MCF 10A (cell line): ENCODE measurements around the gene TUBGCP3. TPM values are rescaled to one million over a fixed set of nuclear protein-coding genes. Genes with fewer than 3 reads are reported as not detected.

Experiments
- BruUV-seq: library from RNA; stranded (reverse); fragments of 400-500 nt; replicated peaks from 2 replicates; lab custom pipeline; 2021; lab: Mats Ljungman, UMichigan
- CTCF ChIA-PET: fragments of 300-600 bp; sonication (Branson Sonifier 250); formaldehyde crosslinking; extraction: SDS; loops from one replicate; lab custom pipeline; 2021; ENCODE audit warnings: antibody characterized with exemption, inconsistent platforms; lab: Yijun Ruan, JAX
- POLR2A ChIA-PET: fragments of 300-600, 350-650 bp; sonication (Branson Sonifier 250); formaldehyde crosslinking; extraction: SDS; loops from one replicate; lab custom pipeline; 2020; ENCODE audit warnings: antibody characterized with exemption, inconsistent platforms; lab: Yijun Ruan, JAX
- DNase-seq: peaks from one replicate; pipeline ENCODE4 v3.0.0-alpha.2; 2018; ENCODE audit not compliant: unreplicated experiment
- H3K27ac Mint-ChIP-seq: one replicate; pipeline ENCODE4 v1.8.0; 2022; ENCODE audit warnings: mild to moderate bottlenecking, low read depth, mixed read lengths; ENCODE audit not compliant: unreplicated experiment
- H3K27me3 Mint-ChIP-seq: one replicate; pipeline ENCODE4 v1.8.0; 2022; ENCODE audit warnings: mixed read lengths; ENCODE audit not compliant: insufficient read depth, unreplicated experiment
- H3K36me3 Mint-ChIP-seq: one replicate; pipeline ENCODE4 v1.8.0; 2022; ENCODE audit warnings: mild to moderate bottlenecking, moderate library complexity, mixed read lengths; ENCODE audit not compliant: insufficient read depth, unreplicated experiment
- H3K4me1 Mint-ChIP-seq: one replicate; pipeline ENCODE4 v1.8.0; 2022; ENCODE audit warnings: mixed read lengths; ENCODE audit not compliant: insufficient read depth, unreplicated experiment
- H3K4me3 Mint-ChIP-seq: one replicate; pipeline ENCODE4 v1.8.0; 2022; ENCODE audit warnings: mild to moderate bottlenecking, moderate library complexity, mixed read lengths; ENCODE audit not compliant: unreplicated experiment
- H3K9me3 Mint-ChIP-seq: one replicate; pipeline ENCODE4 v1.8.0; 2022; ENCODE audit warnings: mixed read lengths; ENCODE audit not compliant: unreplicated experiment
- CTCF ChIP-seq: fragments of 200-600 bp; IDR thresholded peaks from one replicate; pipeline ENCODE4 v1.8.0; 2022; ENCODE audit warnings: antibody characterized with exemption, mild to moderate bottlenecking; ENCODE audit not compliant: unreplicated experiment
- intact Hi-C: fragments of 100-400 bp; cut with micrococcal nuclease; formaldehyde crosslinking; loops from 2 replicates; pipeline ENCODE4 v1.14.1; 2022
- total RNA-seq: library from RNA; stranded (reverse); gene quantifications from 2 replicates; pipeline ENCODE4 v1.2.3, GENCODE V29; 2022

Gene TUBGCP3
- total RNA-seq, 1 experiment from 2014 or later: 35.7 TPM

DNA sequence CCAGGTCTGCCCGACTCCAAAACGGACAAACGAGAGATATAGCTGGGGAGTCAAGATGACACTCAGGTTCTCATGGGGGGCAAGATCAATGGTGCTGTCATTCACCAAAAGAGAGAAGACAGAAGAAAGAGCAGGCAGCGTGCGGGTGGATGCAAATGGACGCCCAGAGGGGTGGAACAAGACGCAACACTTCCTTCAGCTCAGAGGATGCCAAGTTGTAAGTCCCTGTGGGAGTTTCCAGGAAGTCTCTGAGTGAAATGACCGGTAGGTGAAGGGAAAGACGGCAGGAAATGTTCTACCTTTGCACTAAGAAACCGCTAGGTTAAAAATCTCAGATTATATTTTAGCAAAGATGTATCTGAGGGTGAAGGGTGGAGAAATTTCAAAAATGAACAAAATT is 26.5 kb downstream of the TUBGCP3 start:
- no TSS peak for BruUV-seq
- Mint-ChIP-seq H3K27ac (no peak overlapping the region), H3K9me3 (no peaks in the 10 kb centered on the region)

DNA sequence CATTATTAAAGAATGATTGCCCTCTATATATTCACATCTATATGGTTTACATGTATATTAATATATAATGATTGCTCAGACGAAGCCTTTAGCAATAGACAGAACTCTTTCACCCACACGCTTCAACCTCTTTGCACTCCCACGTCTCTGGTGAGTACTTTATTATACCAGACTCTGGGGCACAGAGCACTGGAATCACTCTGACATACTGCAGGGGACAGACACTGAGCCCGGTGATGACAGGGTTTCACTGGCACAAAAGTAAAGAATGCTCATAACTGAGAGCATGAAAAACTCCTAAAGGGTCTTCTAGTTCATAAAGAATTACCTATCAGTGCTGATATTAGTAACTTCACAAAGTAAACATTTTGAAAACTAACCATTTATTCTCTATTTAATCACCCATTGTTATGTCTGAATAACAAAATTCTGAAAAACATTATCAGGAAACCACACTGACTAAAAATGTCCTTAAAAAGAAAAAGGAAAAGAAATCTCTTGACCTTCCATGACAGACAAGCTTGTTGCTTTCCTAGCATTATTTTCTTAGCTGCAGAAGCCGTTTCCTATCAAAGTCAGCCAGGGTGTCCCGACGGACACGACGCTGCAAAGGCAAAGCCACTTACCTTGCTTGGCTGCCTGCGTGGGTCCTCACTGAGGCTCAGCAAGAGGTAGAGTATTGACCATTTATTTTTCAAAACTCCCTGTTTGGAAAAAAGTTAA is 29.1 kb downstream of the TUBGCP3 start:
- POLR2A ChIA-PET: no interaction called here
- H3K27ac Mint-ChIP-seq: peak overlapping the region; percentile 5
- H3K36me3 Mint-ChIP-seq: peaks cover 85% of the 10 kb centered on the region
- no TSS peak for BruUV-seq
- CTCF ChIA-PET: no interaction called here
- H3K4me1 Mint-ChIP-seq: no peaks in the 10 kb centered on the region
- no peak for DNase-seq
- H3K27me3 Mint-ChIP-seq: no peaks in the 10 kb centered on the region
- no peak overlapping the region for H3K4me3 Mint-ChIP-seq
- no peaks in the 10 kb centered on the region for H3K9me3 Mint-ChIP-seq
- TF ChIP-seq CTCF: no peak
- intact Hi-C loops: no loop called here

More for the DNA sequence above, 26.5 kb downstream of the TUBGCP3 start:
- Mint-ChIP-seq H3K4me3 (no peak overlapping the region), H3K4me1 (no peaks in the 10 kb centered on the region), H3K27me3 (no peaks in the 10 kb centered on the region), H3K36me3 (peaks cover 80% of the 10 kb centered on the region)
- intact Hi-C loops: no loop called here
- ChIA-PET POLR2A (no interaction called here), CTCF (no interaction called here)
- no peak for DNase-seq
- TF ChIP-seq CTCF: no peak

DNA sequence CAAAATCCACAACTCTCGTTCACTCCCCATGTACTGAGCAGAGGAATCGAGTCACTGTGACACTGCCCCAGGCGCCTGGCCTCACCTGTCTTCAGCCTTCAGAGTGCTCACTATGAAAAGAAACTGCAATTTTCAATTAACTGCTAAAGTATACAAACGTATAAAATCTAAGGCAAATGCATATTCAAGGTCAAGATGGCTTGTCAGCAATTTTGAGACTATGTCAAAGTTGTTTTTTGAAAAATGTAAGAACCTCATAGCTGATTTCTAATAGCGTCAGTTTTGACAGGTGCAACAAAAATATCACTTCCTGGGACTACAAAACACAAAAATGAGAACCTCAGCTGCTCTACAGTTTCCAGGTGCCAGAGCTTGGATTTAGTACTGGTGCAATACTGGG is 31.4 kb downstream of the TUBGCP3 start:
- peaks cover 88% of the 10 kb centered on the region for H3K36me3 Mint-ChIP-seq

More for the DNA sequence above, 31.4 kb downstream of the TUBGCP3 start:
- POLR2A ChIA-PET: no interaction called here
- intact Hi-C loops: no loop called here
- no TSS peak for BruUV-seq
- Mint-ChIP-seq H3K27me3 (no peaks in the 10 kb centered on the region), H3K27ac (no peak overlapping the region), H3K4me1 (no peaks in the 10 kb centered on the region), H3K4me3 (no peak overlapping the region), H3K9me3 (no peaks in the 10 kb centered on the region)
- CTCF ChIA-PET: interaction anchor here (0.9 kb wide), 1 partner anchor 85 kb away, joined by 5 read pairs; no protein-coding TSS in a partner anchor
- DNase-seq: no peak
- no peak for TF ChIP-seq CTCF
